Measurements from ENCODE around the gene AGAP1.

DNA sequence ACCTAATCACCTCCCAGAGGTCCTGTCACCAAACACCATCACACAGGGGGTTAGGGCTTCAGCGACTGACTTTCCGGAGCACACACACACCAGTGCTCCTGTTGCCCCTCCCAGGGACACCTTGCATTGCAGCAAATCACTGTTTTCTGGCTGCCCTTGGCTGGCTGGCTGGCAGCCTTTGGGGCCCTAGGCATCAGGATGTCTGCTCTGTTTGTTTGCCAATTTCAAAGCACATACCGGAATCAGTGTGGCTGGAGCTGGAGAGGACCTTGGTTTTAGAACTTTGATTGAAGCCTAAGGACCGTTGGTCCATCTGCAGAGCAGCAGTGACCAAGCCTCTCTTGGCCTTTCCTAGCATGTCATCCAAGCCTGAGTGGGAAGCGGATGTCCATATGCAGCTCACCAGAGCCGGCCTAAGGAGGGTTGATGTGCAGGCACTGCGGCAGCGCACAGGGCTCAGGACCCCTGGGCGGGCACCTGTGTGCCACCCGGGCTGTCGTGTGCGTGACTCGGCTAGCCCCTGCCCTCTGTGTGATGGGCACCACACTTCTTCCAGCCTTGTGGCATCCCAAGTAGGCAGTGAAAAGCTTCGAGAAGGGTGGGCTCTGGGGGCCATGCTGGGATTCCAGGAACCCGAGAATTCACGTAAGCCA is 612.2 kb downstream of the AGAP1 start:
- TF ChIP-seq, protein P1, sequence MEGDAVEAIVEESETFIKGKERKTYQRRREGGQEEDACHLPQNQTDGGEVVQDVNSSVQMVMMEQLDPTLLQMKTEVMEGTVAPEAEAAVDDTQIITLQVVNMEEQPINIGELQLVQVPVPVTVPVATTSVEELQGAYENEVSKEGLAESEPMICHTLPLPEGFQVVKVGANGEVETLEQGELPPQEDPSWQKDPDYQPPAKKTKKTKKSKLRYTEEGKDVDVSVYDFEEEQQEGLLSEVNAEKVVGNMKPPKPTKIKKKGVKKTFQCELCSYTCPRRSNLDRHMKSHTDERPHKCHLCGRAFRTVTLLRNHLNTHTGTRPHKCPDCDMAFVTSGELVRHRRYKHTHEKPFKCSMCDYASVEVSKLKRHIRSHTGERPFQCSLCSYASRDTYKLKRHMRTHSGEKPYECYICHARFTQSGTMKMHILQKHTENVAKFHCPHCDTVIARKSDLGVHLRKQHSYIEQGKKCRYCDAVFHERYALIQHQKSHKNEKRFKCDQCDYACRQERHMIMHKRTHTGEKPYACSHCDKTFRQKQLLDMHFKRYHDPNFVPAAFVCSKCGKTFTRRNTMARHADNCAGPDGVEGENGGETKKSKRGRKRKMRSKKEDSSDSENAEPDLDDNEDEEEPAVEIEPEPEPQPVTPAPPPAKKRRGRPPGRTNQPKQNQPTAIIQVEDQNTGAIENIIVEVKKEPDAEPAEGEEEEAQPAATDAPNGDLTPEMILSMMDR (IDR thresholded peaks at IDR 0.05 in 8 of 11, conservative IDR thresholded peaks at IDR 0.05 in 3 of 11) = no peak
- TF ChIP-seq POLR2AphosphoS5 (IDR thresholded peaks at IDR 0.05) = no peak

All from spleen (tissue), 7 donors.